ENCODE results near the gene POP5.
A peak's percentile ranks its signal among the peaks of the same experiment; 100 is the strongest.
"Not testable (repeated sequence)": the region's sequence is repeated elsewhere in the genome, so short reads cannot be mapped to it uniquely, and the experiment has no call there.

POP5 gene

GRCh38 chr12:120580787-120581723 lies at the start of gene POP5:
Gene POP5 (minus strand): TSS chr12:120581402. CDS start chr12:120581362, 40 bp downstream.
- DNase-seq, result peak; percentile 98

GRCh38 chr12:120630104-120630892 lies 49.1 kb upstream of the POP5 start:
- DNase-seq, result no peak

GRCh38 chr12:120628919-120629318 lies 47.7 kb upstream of the POP5 start:
- no peak for DNase-seq

GRCh38 chr12:120625557-120626419 lies 44.6 kb upstream of the POP5 start:
- peak; percentile 39 for DNase-seq

GRCh38 chr12:120620624-120621023 lies 39.4 kb upstream of the POP5 start:
- DNase-seq, result no peak

GRCh38 chr12:120618954-120619615 lies 37.9 kb upstream of the POP5 start:
- no peak for DNase-seq

GRCh38 chr12:120617767-120618166 lies 36.6 kb upstream of the POP5 start:
- DNase-seq, result not testable (repeated sequence)

GRCh38 chr12:120617193-120617592 lies 36.0 kb upstream of the POP5 start:
- not testable (repeated sequence) for DNase-seq

- no peak for DNase-seq
Measured at GRCh38 chr12:120614848-120615247, 33.6 kb upstream of the POP5 start.

GRCh38 chr12:120611534-120611933 lies 30.3 kb upstream of the POP5 start:
- not testable (repeated sequence) for DNase-seq

- DNase-seq, result no peak
Measured at GRCh38 chr12:120610560-120610959, 29.4 kb upstream of the POP5 start.

- DNase-seq, result not testable (repeated sequence)
Measured at GRCh38 chr12:120602416-120602815, 21.2 kb upstream of the POP5 start.

- no peak for DNase-seq
Measured at GRCh38 chr12:120599672-120600552, 18.7 kb upstream of the POP5 start.

GRCh38 chr12:120598674-120599463 lies 17.7 kb upstream of the POP5 start:
- no peak for DNase-seq

- DNase-seq, result no peak
Measured at GRCh38 chr12:120597861-120598260, 16.7 kb upstream of the POP5 start.

GRCh38 chr12:120596901-120597300 lies 15.7 kb upstream of the POP5 start:
- no peak for DNase-seq

GRCh38 chr12:120592121-120593049 lies 11.2 kb upstream of the POP5 start:
- DNase-seq, result no peak

- no peak for DNase-seq
Measured at GRCh38 chr12:120590741-120591407, 9.7 kb upstream of the POP5 start.
